ENCODE measurements around the gene WNT16.

DNA sequence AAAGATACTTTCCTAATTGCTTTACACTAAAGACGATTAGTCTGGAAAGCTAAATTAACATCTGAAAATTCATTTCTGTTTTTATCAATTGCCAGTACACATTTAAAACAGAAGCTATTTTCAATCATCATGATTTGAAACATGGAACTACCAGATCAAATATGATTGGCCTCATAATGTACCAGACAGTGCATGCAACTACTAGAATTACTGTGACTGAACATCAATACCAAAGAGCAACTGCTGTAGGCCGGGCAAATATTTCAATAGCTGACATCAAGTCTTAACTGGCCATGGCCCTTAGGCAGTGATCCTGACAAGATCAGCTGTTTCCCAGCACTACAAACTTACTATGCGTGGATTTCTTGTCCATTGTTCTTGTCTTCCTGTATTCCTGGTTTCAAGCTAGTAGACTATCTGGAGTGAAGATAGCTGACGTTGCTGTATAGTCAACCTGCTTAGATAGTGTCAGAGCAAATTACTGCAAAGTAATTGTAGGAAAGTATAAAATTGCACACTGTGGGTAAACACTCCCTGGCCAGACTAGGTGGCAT, 21.7 kb upstream of the WNT16 start:
- TF ChIP-seq RAD21 (IDR thresholded peaks at IDR 0.05; ENCODE audit: low read depth): no peak
- TF ChIP-seq CEBPB (IDR thresholded peaks at IDR 0.05): no peak

Measured in Ishikawa (cell line).